ENCODE results near the gene ZNF609. TPM values are rescaled to one million over a fixed set of nuclear protein-coding genes. Genes with fewer than 3 reads are reported as not detected.

ZNF609 gene
- total and polyA plus RNA-seq, 2 of the 13 experiments (the other 11 are each of a cell fraction or from before 2014, with no cell fraction given) = 8.9 to 9.9 TPM

DNA sequence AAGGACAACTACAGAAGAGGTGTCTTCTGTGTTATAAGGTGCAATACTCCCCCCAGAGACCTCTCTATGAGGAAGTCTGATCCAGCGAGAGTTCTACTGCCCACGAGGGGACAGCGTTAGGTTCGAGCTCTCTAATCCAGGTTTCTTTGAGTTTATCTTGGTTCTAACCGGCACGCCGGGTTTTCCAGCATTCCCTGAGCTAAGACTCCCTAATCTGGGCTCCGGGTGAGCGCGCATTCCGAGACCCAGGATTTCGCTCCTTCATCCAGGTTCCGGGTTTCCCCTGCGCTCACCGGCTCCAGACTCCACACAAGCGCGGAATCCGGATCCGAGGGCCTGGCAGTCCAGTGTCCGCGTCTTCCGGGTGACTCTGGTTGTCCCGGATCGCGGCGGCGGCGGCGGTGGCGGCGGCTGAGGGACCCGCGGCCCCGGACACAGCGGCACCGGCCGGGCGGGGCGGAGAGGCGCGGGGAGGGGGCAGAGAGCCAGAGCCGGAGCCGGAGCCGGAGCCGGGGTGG lies at the start of gene ZNF609 (continued):
- TF ChIP-seq ZNF264 (CRISPR knock-in tag; IDR thresholded peaks at IDR 0.05) = no peak
- TF ChIP-seq, protein P1, sequence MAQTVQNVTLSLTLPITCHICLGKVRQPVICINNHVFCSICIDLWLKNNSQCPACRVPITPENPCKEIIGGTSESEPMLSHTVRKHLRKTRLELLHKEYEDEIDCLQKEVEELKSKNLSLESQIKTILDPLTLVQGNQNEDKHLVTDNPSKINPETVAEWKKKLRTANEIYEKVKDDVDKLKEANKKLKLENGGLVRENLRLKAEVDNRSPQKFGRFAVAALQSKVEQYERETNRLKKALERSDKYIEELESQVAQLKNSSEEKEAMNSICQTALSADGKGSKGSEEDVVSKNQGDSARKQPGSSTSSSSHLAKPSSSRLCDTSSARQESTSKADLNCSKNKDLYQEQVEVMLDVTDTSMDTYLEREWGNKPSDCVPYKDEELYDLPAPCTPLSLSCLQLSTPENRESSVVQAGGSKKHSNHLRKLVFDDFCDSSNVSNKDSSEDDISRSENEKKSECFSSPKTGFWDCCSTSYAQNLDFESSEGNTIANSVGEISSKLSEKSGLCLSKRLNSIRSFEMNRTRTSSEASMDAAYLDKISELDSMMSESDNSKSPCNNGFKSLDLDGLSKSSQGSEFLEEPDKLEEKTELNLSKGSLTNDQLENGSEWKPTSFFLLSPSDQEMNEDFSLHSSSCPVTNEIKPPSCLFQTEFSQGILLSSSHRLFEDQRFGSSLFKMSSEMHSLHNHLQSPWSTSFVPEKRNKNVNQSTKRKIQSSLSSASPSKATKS (CRISPR knock-in tag; IDR thresholded peaks at IDR 0.05) = no peak
- no peak for TF ChIP-seq SRSF9 (IDR thresholded peaks at IDR 0.05; ENCODE audit: borderline replicate concordance, insufficient read depth, low read depth, low read length, poor library complexity, severe bottlenecking)
- TF ChIP-seq, protein P2, sequence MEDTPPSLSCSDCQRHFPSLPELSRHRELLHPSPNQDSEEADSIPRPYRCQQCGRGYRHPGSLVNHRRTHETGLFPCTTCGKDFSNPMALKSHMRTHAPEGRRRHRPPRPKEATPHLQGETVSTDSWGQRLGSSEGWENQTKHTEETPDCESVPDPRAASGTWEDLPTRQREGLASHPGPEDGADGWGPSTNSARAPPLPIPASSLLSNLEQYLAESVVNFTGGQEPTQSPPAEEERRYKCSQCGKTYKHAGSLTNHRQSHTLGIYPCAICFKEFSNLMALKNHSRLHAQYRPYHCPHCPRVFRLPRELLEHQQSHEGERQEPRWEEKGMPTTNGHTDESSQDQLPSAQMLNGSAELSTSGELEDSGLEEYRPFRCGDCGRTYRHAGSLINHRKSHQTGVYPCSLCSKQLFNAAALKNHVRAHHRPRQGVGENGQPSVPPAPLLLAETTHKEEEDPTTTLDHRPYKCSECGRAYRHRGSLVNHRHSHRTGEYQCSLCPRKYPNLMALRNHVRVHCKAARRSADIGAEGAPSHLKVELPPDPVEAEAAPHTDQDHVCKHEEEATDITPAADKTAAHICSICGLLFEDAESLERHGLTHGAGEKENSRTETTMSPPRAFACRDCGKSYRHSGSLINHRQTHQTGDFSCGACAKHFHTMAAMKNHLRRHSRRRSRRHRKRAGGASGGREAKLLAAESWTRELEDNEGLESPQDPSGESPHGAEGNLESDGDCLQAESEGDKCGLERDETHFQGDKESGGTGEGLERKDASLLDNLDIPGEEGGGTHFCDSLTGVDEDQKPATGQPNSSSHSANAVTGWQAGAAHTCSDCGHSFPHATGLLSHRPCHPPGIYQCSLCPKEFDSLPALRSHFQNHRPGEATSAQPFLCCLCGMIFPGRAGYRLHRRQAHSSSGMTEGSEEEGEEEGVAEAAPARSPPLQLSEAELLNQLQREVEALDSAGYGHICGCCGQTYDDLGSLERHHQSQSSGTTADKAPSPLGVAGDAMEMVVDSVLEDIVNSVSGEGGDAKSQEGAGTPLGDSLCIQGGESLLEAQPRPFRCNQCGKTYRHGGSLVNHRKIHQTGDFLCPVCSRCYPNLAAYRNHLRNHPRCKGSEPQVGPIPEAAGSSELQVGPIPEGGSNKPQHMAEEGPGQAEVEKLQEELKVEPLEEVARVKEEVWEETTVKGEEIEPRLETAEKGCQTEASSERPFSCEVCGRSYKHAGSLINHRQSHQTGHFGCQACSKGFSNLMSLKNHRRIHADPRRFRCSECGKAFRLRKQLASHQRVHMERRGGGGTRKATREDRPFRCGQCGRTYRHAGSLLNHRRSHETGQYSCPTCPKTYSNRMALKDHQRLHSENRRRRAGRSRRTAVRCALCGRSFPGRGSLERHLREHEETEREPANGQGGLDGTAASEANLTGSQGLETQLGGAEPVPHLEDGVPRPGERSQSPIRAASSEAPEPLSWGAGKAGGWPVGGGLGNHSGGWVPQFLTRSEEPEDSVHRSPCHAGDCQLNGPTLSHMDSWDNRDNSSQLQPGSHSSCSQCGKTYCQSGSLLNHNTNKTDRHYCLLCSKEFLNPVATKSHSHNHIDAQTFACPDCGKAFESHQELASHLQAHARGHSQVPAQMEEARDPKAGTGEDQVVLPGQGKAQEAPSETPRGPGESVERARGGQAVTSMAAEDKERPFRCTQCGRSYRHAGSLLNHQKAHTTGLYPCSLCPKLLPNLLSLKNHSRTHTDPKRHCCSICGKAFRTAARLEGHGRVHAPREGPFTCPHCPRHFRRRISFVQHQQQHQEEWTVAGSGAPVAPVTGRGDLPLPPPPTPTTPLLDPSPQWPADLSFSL (CRISPR knock-in tag; IDR thresholded peaks at IDR 0.05) = no peak
- TF ChIP-seq RXRB (CRISPR knock-in tag; IDR thresholded peaks at IDR 0.05; ENCODE audit: borderline replicate concordance) = peak; percentile 36; the same call in 1 of the 2 replicates
- TF ChIP-seq, protein P3, sequence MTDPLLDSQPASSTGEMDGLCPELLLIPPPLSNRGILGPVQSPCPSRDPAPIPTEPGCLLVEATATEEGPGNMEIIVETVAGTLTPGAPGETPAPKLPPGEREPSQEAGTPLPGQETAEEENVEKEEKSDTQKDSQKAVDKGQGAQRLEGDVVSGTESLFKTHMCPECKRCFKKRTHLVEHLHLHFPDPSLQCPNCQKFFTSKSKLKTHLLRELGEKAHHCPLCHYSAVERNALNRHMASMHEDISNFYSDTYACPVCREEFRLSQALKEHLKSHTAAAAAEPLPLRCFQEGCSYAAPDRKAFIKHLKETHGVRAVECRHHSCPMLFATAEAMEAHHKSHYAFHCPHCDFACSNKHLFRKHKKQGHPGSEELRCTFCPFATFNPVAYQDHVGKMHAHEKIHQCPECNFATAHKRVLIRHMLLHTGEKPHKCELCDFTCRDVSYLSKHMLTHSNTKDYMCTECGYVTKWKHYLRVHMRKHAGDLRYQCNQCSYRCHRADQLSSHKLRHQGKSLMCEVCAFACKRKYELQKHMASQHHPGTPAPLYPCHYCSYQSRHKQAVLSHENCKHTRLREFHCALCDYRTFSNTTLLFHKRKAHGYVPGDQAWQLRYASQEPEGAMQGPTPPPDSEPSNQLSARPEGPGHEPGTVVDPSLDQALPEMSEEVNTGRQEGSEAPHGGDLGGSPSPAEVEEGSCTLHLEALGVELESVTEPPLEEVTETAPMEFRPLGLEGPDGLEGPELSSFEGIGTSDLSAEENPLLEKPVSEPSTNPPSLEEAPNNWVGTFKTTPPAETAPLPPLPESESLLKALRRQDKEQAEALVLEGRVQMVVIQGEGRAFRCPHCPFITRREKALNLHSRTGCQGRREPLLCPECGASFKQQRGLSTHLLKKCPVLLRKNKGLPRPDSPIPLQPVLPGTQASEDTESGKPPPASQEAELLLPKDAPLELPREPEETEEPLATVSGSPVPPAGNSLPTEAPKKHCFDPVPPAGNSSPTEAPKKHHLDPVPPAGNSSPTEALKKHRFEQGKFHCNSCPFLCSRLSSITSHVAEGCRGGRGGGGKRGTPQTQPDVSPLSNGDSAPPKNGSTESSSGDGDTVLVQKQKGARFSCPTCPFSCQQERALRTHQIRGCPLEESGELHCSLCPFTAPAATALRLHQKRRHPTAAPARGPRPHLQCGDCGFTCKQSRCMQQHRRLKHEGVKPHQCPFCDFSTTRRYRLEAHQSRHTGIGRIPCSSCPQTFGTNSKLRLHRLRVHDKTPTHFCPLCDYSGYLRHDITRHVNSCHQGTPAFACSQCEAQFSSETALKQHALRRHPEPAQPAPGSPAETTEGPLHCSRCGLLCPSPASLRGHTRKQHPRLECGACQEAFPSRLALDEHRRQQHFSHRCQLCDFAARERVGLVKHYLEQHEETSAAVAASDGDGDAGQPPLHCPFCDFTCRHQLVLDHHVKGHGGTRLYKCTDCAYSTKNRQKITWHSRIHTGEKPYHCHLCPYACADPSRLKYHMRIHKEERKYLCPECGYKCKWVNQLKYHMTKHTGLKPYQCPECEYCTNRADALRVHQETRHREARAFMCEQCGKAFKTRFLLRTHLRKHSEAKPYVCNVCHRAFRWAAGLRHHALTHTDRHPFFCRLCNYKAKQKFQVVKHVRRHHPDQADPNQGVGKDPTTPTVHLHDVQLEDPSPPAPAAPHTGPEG (CRISPR knock-in tag; IDR thresholded peaks at IDR 0.05) = no peak
- no peak for TF ChIP-seq HNRNPUL1 (IDR thresholded peaks at IDR 0.05; ENCODE audit: low read depth, low read length)
- peak; percentile 88 for TF ChIP-seq U2AF1 (optimal IDR thresholded peaks at IDR 0.05; ENCODE audit: low read depth, low read length)
- TF ChIP-seq, protein P4, sequence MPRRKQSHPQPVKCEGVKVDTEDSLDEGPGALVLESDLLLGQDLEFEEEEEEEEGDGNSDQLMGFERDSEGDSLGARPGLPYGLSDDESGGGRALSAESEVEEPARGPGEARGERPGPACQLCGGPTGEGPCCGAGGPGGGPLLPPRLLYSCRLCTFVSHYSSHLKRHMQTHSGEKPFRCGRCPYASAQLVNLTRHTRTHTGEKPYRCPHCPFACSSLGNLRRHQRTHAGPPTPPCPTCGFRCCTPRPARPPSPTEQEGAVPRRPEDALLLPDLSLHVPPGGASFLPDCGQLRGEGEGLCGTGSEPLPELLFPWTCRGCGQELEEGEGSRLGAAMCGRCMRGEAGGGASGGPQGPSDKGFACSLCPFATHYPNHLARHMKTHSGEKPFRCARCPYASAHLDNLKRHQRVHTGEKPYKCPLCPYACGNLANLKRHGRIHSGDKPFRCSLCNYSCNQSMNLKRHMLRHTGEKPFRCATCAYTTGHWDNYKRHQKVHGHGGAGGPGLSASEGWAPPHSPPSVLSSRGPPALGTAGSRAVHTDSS (CRISPR knock-in tag; conservative IDR thresholded peaks at IDR 0.05) = no peak
- TF ChIP-seq SMC3 (IDR thresholded peaks at IDR 0.05; ENCODE audit: low read length) = no peak; the same call in 1 of the 2 replicates
- no peak for TF ChIP-seq KLF6 (CRISPR knock-in tag; IDR thresholded peaks at IDR 0.05)
- TF ChIP-seq KLF9 (CRISPR knock-in tag; IDR thresholded peaks at IDR 0.05; ENCODE audit: low read depth) = no peak
